KOPT-K1 (cell line): ENCODE data around the gene CRELD2.
"Not testable (repeated sequence)": the region's sequence is repeated elsewhere in the genome, so short reads cannot be mapped to it uniquely, and the experiment has no call there.

Experiments
- H3K27ac ChIP-seq: fragments of 200-600 bp; sonication (generic); 2 replicates; pipeline ENCODE4 v1.5.1; 2016; ENCODE audit warnings: antibody characterized with exemption, mild to moderate bottlenecking, low read depth, low read length; ENCODE audit not compliant: poor library complexity, severe bottlenecking
- H3K36me3 ChIP-seq: fragments of 200-600 bp; sonication (generic); 2 replicates; pipeline ENCODE4 v1.5.1; 2017; ENCODE audit warnings: antibody characterized with exemption, mild to moderate bottlenecking, low read length, moderate library complexity; ENCODE audit not compliant: insufficient read depth
- H3K9me3 ChIP-seq: fragments of 200-600 bp; sonication (generic); 2 replicates; pipeline ENCODE4 v1.5.1; 2017; ENCODE audit warnings: antibody characterized with exemption, low read length, mild to moderate bottlenecking; ENCODE audit not compliant: insufficient read depth, poor library complexity, severe bottlenecking

Gene CRELD2

DNA sequence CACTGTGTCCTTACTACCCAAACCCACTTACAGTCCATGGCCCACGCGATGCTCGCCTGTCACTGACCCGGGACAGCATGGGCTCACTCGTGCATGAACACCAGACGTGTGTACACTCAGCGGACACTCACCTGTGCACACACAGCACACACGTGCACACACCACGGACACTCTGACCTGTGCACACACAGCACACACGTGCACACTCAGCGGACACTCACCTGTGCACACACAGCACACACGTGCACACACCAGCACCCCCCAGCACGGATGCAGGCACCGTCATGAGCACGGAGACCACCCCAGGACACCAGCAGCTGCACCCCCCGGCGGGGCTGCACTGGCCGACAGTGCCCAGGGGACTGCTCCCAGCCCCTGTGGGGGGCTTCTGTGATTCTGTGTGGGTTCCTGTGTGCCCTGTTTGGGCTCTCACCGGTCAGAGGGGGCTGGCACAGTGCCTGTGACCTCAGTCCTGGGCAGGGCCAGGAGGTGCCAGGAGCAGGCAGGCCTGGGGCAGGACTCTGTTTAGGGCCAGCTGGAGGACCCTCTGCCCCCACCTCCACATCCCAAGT lies 20.2 kb downstream of the CRELD2 start:
- Histone ChIP-seq H3K9me3 (peaks cover 11% of the 10 kb centered on the region), H3K27ac (no peak overlapping the region), H3K36me3 (no peaks in the 10 kb centered on the region)

DNA sequence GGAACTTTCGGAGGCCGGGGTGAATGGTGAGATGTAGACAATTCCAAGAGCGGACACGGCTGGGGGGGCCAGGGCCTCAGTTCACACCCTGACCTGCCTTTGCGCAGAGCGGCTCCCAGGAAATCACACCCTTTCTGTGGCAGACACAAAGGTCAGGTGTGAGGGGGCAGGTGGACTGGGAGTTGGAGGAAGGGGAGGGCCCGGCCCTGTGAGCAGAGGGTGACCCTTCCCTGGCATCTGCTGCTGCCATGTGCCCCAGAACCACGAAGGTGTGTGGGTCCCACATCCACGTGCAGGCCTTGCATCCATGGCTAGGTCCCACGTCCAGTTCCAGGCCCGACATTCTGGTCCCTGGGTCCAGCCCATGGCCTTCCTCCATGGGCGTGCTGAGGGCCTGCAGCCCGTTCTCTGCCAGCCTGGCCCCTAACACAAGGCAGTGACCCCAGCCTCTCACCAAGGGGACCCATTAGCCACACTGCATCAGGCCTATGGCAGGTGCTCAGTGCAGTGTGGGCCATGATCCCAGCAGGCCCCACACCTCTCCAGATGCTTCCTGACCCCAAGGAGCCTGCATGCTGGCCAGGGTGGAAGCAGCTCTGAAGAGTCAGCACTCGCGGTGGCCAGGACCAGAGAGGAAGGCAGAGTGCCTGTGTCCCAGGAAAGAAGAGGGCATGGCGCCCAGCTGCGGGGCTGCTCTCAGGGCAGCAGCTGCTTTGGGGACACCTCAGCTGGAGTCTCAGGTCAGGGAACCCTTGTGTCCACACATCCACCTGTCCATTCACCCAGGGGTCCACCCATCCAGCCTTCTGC lies 23.3 kb downstream of the CRELD2 start:
- Histone ChIP-seq H3K27ac (no peak overlapping the region), H3K9me3 (peaks cover 11% of the 10 kb centered on the region), H3K36me3 (no peaks in the 10 kb centered on the region)

DNA sequence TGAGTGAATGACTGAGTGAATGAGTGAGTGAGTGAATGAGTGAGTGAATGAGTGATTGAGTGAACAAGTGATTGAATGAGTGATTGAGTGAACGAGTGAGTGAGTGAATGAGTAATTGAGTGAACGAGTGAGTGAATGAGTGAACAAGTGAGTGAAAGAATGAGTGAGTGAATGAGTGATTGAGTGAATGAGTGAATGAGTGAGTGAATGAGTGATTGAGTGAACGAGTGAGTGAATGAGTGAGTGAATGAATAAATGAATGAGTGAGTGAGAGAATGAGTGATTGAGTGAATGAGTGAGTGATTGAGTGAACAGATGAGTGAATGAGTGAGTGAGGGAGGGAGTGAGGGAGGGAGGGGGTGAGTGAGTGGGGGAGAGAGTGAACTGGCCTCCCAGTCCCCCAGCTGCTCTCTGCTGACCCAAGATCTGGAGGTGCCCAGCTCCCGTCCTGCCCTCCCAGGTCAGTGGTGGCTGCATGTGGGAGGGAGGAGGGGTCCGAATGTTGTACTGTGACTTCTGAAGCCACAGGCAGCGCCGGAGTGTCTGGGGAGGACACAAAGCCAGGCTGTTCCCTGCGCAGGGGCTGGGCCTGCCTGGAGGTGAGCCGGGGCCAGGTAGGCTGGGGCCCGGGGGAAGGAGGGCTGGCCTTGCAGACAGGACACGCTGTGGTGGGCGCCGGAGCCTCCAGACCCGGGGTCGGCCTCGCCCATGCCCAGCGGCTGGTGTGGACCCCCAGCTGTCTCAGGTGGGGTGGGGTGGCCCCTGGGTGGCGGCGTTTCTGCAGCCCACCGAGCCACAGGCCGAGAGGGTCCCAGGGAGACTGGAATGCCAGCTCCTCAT lies 24.4 kb downstream of the CRELD2 start:
- no peak overlapping the region for H3K27ac ChIP-seq
- peaks cover 11% of the 10 kb centered on the region for H3K9me3 ChIP-seq
- H3K36me3 ChIP-seq: no peaks in the 10 kb centered on the region

DNA sequence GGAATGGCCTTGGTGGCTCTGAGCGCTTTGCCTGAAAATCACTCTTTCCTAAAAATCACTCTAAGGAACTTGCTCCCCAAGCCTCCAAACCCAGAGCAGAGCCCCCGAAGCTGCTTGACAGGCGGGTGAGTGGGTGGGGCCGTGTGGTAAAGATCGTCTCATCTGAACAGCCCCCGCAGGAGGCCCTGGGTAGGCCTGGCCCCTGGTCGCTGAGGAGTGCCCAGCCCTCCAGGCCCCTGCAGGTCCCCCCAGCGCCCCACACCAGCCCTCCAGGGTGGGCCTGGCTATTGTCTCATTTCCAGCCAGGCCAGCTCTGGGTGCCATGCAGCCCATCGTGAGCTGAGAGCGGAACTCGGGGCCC lies 25.0 kb downstream of the CRELD2 start:
- peaks cover 11% of the 10 kb centered on the region for H3K9me3 ChIP-seq
- H3K36me3 ChIP-seq: no peaks in the 10 kb centered on the region
- H3K27ac ChIP-seq: no peak overlapping the region

DNA sequence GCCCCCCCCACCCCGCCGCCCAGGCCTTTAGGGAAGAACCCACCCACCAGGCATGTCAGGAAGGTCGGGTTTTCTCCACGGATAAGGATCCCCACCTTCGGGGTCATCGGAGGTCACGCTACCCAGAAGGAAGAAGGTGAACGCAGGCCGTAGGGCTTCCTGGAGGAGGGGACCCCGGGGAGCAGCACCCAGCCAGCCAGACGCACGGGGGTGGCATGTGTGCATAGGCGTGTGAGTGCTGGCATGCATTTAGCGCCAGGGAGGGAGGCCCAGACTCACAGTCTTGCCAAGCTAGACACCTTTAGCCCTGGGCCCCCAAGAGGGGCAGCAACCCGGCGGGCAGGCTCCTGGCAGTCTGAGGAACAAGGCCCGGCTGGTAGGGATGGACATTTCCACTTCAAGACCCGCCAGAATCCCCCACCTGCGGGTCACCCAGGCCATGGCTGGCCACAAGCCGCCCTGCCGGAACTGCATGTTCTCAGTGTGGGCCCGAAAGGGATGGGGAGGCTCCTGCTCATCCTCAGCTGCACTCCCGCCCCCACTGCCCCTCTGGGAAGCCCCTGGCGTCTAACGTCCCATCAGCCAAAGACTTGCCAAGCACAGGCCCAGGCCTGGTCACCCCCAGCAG lies 25.5 kb downstream of the CRELD2 start:
- H3K27ac ChIP-seq: no peak overlapping the region

DNA sequence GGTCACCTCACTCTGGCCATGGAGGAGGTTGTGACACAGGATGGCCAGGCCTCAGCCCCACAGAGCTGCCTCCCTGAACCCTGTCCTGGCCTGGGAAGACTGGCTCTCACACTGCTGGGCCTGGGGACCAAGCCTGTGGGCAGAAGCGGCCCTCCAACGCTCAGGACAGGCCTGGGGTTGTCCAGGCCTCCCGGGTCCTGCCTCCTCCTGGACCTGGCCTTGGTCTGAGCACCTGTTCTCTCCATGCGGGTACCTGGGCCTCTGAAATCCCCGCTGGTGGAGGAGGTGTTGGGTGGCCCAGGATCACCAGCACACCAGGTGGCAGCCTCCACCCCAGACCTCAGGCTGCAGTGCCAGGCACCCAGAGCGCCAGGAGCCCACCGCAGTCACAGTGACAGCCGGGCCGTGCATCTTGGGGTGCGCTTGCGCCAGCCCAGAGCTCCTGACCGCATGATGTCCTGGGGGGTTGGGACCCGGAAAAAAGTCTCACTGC lies 26.0 kb downstream of the CRELD2 start:
- H3K9me3 ChIP-seq: peaks cover 11% of the 10 kb centered on the region
- H3K27ac ChIP-seq: no peak overlapping the region
- H3K36me3 ChIP-seq: no peaks in the 10 kb centered on the region

More for the DNA sequence above, 25.5 kb downstream of the CRELD2 start:
- H3K9me3 ChIP-seq: peaks cover 11% of the 10 kb centered on the region
- H3K36me3 ChIP-seq: no peaks in the 10 kb centered on the region

DNA sequence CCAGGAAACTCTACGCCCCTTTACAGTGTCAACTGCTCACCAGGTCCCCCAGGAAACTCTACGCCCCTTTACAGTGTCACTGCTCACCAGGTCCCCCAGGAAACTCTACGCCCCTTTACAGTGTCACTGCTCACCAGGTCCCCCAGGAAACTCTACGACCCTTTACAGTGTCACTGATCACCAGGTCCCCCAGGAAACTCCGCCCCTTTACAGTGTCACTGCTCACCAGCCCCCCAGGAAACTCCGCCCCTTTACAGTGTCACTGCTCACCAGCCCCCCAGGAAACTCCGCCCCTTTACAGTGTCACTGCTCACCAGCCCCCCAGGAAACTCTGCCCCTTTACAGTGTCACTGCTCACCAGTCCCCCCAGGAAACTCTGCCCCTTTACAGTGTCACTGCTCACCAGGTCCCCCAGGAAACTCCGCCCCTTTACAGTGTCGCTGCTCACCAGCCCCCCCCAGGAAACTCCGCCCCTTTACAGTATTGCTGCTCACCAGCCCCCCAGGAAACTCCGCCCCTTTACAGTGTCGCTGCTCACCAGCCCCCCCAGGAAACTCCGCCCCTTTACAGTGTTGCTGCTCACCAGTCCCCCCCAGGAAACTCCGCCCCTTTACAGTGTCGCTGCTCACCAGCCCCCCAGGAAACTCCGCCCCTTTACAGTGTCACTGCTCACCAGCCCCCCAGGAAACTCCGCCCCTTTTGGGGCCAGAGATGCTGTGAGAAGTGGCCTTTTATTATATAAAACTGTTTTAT lies 26.8 kb downstream of the CRELD2 start:
- not testable (repeated sequence) for H3K27ac ChIP-seq, H3K36me3 ChIP-seq
- H3K9me3 ChIP-seq: peaks cover 11% of the 10 kb centered on the region

DNA sequence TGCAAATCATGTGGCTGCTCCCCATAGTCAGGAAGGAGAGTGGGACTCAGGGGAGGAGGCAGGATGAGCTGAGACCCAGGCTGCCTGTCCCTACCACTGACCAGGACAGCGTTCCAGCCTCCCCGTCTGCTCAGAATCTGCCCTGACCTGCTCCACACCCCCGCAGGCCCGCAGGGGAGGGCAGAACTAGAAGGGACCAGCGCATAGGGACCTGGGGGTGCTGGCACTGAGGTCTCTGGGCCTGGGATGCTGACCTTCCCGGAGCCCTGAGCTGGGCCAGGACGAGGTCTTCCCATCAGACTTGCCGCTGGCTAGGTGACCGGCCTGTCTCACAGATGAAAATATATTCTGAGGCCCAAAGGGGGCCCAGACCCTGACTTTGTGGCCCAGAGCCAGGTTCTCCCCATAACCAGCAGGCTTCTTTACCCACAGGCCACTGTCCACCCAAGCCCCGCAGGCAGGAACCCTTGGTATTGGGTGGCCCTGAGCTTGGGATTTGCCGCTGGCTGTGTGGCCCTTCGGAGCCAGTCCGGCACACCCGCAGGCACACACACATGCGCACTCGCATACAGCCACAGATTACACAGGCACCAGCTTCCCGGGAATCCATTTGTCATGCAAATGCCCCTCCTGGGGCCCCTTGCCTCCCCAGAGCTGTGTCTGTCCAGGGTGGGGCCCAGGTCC lies 28.3 kb downstream of the CRELD2 start:
- H3K36me3 ChIP-seq: no peaks in the 10 kb centered on the region
- no peak overlapping the region for H3K27ac ChIP-seq
- H3K9me3 ChIP-seq: no peaks in the 10 kb centered on the region

DNA sequence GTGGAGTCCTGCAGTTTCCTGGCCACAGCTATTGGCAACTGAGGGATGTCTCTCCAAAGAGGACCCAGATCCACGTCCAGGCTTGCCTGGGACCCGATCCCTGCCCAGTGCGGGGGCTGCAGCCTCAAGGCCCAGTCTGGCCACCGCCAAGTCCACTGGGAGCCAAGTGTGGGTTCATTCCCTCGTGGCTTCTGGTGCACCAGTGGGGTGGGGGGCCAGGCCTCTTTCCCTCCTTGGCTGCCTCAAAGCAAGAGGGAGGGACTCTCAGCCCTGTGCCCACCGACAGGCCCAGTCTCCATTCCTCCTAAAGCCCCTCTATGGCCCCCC lies 28.8 kb downstream of the CRELD2 start:
- no peaks in the 10 kb centered on the region for H3K9me3 ChIP-seq
- no peak overlapping the region for H3K27ac ChIP-seq

DNA sequence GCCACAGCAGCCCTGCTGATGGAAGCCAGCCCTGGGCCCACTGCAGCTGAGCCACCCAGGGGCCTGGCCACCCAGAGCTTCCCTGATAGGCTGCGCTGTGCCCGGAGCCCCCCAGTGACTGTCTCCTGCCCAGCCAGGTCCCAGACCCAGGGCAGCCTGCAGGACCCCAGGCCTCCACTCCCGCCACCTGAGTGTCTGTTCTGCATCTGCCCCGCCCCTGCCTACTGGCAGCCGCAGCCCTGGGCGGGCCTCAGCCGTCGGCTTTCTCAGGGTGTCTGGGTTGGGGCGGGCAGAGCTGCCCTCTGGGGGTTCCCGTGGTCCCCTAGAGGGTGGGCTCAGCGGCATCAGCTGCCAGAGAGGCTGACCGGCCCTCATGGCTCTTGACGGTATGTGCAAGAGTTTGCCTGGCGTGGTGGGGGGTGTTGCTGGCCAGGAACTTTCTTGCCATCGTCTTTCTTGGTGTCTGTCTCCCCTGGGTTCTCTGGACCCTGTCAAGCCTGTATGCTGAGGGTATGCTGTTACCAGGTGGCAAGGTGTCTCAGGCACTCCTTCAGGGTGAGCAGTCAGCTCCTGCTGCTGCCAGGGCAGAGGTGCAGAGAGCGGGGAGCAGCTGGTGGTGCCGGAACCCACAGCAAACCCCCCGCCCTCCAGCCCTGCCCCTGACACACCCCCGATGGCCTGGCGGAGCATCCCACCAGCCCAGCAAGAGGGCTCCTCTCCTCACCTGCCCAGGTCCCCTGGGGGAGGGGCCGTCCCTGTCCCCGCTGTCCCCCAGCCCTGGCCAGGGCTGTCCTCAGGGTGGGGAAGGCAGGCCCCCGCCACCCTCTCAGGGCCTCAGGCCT lies 29.9 kb downstream of the CRELD2 start:
- H3K27ac ChIP-seq: no peak overlapping the region
- H3K36me3 ChIP-seq: no peaks in the 10 kb centered on the region

More for the DNA sequence above, 28.8 kb downstream of the CRELD2 start:
- H3K36me3 ChIP-seq: no peaks in the 10 kb centered on the region

DNA sequence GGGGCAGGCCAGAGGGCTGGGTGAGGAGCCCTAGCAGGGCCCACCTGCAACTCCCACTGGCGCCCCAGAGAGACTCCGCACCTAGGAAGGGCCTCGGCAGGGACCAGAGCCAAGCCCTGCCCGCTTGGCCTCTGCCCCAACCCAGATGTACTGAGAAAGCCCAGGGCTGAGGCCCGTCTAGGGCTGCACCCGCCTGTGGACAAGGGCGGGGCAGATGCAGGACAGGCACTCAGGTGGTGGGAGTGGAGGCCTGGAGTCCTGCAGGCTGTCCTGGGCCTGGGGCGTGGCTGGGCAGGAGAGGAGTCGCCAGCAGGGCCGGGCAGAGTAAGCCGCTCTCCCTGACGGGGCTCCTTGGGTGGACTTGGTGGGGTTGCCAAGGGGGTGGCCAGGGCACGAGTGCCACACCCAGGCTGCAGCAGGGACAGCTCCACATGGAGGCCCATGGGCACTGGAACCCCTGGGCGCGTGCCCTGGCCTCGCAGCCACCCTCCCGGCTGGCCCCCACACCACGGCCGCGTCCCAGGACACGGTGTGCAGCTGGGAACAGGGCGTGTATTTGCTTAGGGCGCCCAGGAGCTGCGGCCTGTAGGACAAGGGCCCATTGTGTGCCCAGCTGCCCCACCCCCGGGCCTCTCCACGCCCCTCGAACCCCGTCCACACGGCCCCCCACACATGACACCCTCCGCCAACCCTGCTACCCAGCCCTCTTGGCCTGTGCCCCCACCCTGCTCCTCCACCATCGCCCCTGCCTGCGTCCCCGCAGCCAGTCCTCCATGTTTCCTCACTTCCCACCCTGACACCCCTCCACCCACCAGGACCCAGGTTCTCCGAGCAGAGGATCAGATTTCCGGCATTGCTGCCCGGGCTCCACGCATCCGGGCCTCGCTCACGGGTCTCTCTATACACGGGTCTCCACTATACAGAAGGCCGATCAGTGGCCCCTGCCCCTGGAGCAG lies 30.8 kb downstream of the CRELD2 start:
- no peaks in the 10 kb centered on the region for H3K9me3 ChIP-seq
- no peak overlapping the region for H3K27ac ChIP-seq
- H3K36me3 ChIP-seq: no peaks in the 10 kb centered on the region

More for the DNA sequence above, 29.9 kb downstream of the CRELD2 start:
- H3K9me3 ChIP-seq: no peaks in the 10 kb centered on the region

DNA sequence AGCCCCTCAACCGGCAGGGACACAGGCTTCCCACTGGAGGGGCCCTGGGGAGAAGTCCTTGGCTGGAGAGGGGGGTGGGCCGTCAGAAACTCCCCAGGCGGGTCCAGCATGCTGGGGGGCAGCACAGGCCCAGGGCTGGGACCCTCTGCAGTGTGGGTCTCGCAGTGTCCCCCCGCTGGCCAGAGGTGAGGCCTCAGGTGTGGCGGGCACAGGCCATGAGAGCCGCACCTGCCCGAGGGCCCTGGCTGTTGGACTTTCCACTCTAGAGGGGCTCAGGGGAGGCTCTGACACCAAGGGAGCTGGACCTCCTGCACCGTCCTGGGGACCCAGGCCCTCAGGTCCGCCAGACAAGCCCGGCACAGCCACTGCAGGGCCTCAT lies 31.5 kb downstream of the CRELD2 start:
- Histone ChIP-seq H3K27ac (no peak overlapping the region), H3K9me3 (no peaks in the 10 kb centered on the region), H3K36me3 (no peaks in the 10 kb centered on the region)
